Osteocyte (in vitro differentiated cells): ENCODE results near the gene SLC26A1. TPM values are rescaled to one million over a fixed set of nuclear protein-coding genes. Genes with fewer than 3 reads are reported as not detected.

ENCODE experiments used
- DNase-seq: peaks from one replicate; pipeline ENCODE4 v3.0.0; 2021; ENCODE audit warnings: mixed read lengths; ENCODE audit not compliant: unreplicated experiment; ENCODE audit errors: extremely low spot score
- H3K27ac Mint-ChIP-seq: one replicate; pipeline ENCODE4 v1.8.0; 2021; ENCODE audit warnings: mild to moderate bottlenecking, mixed read lengths; ENCODE audit not compliant: unreplicated experiment
- H3K27me3 Mint-ChIP-seq: one replicate; pipeline ENCODE4 v1.8.0; 2021; ENCODE audit warnings: mixed read lengths; ENCODE audit not compliant: unreplicated experiment
- H3K36me3 Mint-ChIP-seq: one replicate; pipeline ENCODE4 v1.8.0; 2021; ENCODE audit warnings: mixed read lengths; ENCODE audit not compliant: unreplicated experiment
- H3K4me1 Mint-ChIP-seq: one replicate; pipeline ENCODE4 v1.8.0; 2021; ENCODE audit warnings: mixed read lengths; ENCODE audit not compliant: unreplicated experiment
- H3K4me3 Mint-ChIP-seq: one replicate; pipeline ENCODE4 v1.8.0; 2021; ENCODE audit warnings: mild to moderate bottlenecking, moderate library complexity, mixed read lengths; ENCODE audit not compliant: unreplicated experiment
- H3K9me3 Mint-ChIP-seq: one replicate; pipeline ENCODE4 v1.8.0; 2021; ENCODE audit warnings: mixed read lengths; ENCODE audit not compliant: unreplicated experiment
- total RNA-seq: library from RNA; stranded (reverse); gene quantifications from 2 replicates; pipeline ENCODE4 v1.2.1, GENCODE V29; 2021
- TF ChIP-seq, protein P1 (sequence below): fragments of 200-600 bp; sonication (generic); IDR thresholded peaks from 2 replicates; pipeline ENCODE4 v1.5.0; 2021; ENCODE audit warnings: antibody characterized with exemption, mild to moderate bottlenecking, moderate library complexity

Gene SLC26A1
- total RNA-seq, 1 donor from 2014 or later: 0.83 TPM

DNA sequence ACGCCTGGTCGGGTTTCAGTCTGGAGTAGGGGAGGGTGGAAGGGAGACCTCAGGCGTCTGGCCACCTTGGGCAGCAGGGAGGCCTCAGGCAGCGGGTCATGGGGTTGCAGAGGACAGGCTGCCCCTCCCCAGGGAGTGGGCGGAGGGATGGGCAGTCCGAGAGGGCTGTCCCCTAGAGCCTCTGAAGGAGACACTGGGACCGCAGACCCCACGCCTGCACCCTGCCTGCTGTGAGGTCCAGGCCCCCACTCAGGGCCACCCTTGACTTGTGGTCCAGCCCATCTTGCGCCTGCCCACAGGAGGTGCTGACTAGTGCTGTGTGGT, 34.7 kb upstream of the SLC26A1 start:
- H3K27ac Mint-ChIP-seq: no peak overlapping the region
- TF ChIP-seq, protein P1, sequence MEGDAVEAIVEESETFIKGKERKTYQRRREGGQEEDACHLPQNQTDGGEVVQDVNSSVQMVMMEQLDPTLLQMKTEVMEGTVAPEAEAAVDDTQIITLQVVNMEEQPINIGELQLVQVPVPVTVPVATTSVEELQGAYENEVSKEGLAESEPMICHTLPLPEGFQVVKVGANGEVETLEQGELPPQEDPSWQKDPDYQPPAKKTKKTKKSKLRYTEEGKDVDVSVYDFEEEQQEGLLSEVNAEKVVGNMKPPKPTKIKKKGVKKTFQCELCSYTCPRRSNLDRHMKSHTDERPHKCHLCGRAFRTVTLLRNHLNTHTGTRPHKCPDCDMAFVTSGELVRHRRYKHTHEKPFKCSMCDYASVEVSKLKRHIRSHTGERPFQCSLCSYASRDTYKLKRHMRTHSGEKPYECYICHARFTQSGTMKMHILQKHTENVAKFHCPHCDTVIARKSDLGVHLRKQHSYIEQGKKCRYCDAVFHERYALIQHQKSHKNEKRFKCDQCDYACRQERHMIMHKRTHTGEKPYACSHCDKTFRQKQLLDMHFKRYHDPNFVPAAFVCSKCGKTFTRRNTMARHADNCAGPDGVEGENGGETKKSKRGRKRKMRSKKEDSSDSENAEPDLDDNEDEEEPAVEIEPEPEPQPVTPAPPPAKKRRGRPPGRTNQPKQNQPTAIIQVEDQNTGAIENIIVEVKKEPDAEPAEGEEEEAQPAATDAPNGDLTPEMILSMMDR: no peak
- no peak overlapping the region for H3K4me3 Mint-ChIP-seq
- H3K4me1 Mint-ChIP-seq: peaks cover 8% of the 10 kb centered on the region
- peaks cover 4% of the 10 kb centered on the region for H3K36me3 Mint-ChIP-seq
- H3K27me3 Mint-ChIP-seq: no peaks in the 10 kb centered on the region
- no peaks in the 10 kb centered on the region for H3K9me3 Mint-ChIP-seq
- DNase-seq: no peak

DNA sequence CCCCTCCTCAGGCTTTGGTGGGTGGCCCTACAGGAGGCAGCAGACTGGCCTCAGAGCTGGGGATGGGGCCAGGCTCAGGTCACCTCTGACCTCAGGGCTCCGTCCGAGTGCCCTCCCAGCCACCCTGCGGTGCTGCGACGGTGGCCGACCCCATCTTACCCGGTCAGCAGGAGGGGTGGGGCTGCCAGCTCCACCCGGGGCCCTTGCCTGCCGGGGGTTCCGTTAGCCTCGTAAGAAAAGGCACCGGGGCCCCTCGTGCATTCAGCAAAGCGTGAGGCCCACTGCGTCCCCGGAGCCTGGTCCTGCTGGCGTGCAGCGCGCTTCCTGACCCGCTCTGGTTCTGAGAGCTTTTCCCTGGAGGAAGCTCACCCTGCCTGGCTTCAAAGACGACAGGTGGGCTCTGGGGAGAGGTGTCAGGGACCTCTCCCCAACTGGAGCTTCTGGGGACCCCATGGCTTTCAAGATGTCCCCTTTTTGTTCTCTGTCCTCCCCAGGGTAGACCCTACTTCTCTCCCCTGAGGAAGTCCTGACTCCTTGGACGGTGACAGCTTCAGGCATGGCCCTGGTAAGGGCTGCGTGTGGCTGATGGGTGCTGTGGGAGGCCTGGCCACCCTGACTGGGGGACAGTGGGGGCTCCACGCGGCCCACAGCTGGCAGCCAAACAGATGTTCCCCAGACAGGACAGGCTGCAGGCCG, 34.2 kb upstream of the SLC26A1 start:
- H3K4me1 Mint-ChIP-seq: peaks cover 8% of the 10 kb centered on the region
- no peak overlapping the region for H3K4me3 Mint-ChIP-seq
- H3K27ac Mint-ChIP-seq: no peak overlapping the region
- no peaks in the 10 kb centered on the region for H3K27me3 Mint-ChIP-seq
- TF ChIP-seq, protein P1: no peak
- no peaks in the 10 kb centered on the region for H3K9me3 Mint-ChIP-seq
- H3K36me3 Mint-ChIP-seq: peaks cover 4% of the 10 kb centered on the region
- DNase-seq: no peak

DNA sequence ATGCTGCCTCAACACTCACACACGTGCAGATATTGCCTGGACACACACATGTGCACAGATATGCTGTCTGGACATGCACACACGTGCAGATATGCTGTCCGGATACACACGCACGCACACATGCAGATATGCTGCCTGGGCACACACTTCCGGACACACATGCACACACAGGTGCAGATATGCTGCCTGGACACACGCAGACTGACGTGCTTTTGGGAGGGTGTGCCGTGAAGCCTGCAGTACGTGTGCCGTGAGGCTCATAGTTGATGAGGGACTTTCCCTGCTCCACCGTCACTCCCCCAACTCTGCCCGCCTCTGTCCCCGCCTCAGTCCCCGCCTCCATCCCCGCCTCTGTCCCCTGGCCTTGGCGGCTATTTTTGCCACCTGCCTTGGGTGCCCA, 32.9 kb upstream of the SLC26A1 start:
- Mint-ChIP-seq H3K27me3 (no peaks in the 10 kb centered on the region), H3K9me3 (no peaks in the 10 kb centered on the region), H3K4me1 (peaks cover 8% of the 10 kb centered on the region), H3K27ac (no peak overlapping the region), H3K36me3 (peaks cover 4% of the 10 kb centered on the region), H3K4me3 (no peak overlapping the region)
- TF ChIP-seq, protein P1: no peak
- DNase-seq: no peak

DNA sequence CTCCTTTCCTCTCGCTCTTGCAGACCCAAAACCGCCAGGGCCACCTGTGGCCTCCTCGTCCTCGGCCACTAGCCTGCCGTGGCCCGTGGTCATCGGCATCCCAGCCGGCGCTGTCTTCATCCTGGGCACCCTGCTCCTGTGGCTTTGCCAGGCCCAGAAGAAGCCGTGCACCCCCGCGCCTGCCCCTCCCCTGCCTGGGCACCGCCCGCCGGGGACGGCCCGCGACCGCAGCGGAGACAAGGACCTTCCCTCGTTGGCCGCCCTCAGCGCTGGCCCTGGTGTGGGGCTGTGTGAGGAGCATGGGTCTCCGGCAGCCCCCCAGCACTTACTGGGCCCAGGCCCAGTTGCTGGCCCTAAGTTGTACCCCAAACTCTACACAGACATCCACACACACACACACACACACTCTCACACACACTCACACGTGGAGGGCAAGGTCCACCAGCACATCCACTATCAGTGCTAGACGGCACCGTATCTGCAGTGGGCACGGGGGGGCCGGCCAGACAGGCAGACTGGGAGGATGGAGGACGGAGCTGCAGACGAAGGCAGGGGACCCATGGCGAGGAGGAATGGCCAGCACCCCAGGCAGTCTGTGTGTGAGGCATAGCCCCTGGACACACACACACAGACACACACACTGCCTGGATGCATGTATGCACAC, 31.8 kb upstream of the SLC26A1 start:
- H3K4me1 Mint-ChIP-seq: peaks cover 11% of the 10 kb centered on the region

More for the DNA sequence above, 31.8 kb upstream of the SLC26A1 start:
- H3K27me3 Mint-ChIP-seq: no peaks in the 10 kb centered on the region
- DNase-seq: no peak
- H3K27ac Mint-ChIP-seq: no peak overlapping the region
- H3K36me3 Mint-ChIP-seq: peaks cover 4% of the 10 kb centered on the region
- TF ChIP-seq, protein P1: no peak
- H3K4me3 Mint-ChIP-seq: no peak overlapping the region
- no peaks in the 10 kb centered on the region for H3K9me3 Mint-ChIP-seq
